Liver (tissue), 10 donors: ENCODE measurements around the gene EIF2B1. TPM values are rescaled to one million over a fixed set of nuclear protein-coding genes. Genes with fewer than 3 reads are reported as not detected.

ENCODE experiments used
- DNase-seq: peaks from one replicate; pipeline ENCODE4 v3.0.0-alpha.2; 2017; ENCODE audit warnings: low spot score
- H3K27ac ChIP-seq, 2 donors: one replicate each; pipeline ENCODE4 v1.7.0; 2013; ENCODE audit warnings: inconsistent platforms in 2 of 2, low read length in 2 of 2, control low read depth in 1 of 2, low read depth in 1 of 2, mild to moderate bottlenecking in 1 of 2
- H3K27me3 ChIP-seq, 4 donors: one replicate each; pipeline versions ENCODE4 v1.6.1 to v1.7.0; 2013; ENCODE audit warnings: low read length in 3 of 4, inconsistent platforms in 1 of 4, mild to moderate bottlenecking in 1 of 4, moderate library complexity in 1 of 4; ENCODE audit not compliant: control insufficient read depth in 4 of 4, insufficient read depth in 4 of 4
- H3K36me3 ChIP-seq, 4 donors: one replicate each; pipeline versions ENCODE4 v1.6.1 to v1.7.0; 2013; ENCODE audit warnings: low read length in 3 of 4, mild to moderate bottlenecking in 3 of 4, low read depth in 1 of 4, moderate library complexity in 1 of 4; ENCODE audit not compliant: control insufficient read depth in 4 of 4, insufficient read depth in 3 of 4
- H3K4me1 ChIP-seq, 4 donors: one replicate each; pipeline versions ENCODE4 v1.6.1 to v1.7.0; 2013; ENCODE audit warnings: low read length in 3 of 4, mild to moderate bottlenecking in 3 of 4, moderate library complexity in 1 of 4; ENCODE audit not compliant: control insufficient read depth in 4 of 4, insufficient read depth in 4 of 4
- H3K4me3 ChIP-seq, 3 donors: one replicate each; pipeline versions ENCODE4 v1.6.1 to v1.7.0; 2013; ENCODE audit warnings: low read length in 3 of 3, control low read depth in 1 of 3, low read depth in 1 of 3, mild to moderate bottlenecking in 1 of 3
- H3K9ac ChIP-seq, 2 donors: one replicate each; pipeline ENCODE4 v1.7.0; 2013; ENCODE audit warnings: low read length in 2 of 2, mild to moderate bottlenecking in 2 of 2, moderate library complexity in 2 of 2, control low read depth in 1 of 2, low read depth in 1 of 2
- H3K9me3 ChIP-seq, 4 donors: one replicate each; pipeline versions ENCODE4 v1.6.1 to v1.7.0; 2013; ENCODE audit warnings: low read length in 3 of 4; ENCODE audit not compliant: control insufficient read depth in 4 of 4
- CTCF ChIP-seq: fragments of 150-350 bp; IDR thresholded peaks from 2 replicates; pipeline ENCODE4 v1.5.1; 2017; ENCODE audit warnings: improper control_type of control experiment, low read depth, low read length; ENCODE audit not compliant: missing input control
- FOXA1 ChIP-seq: IDR thresholded peaks from 2 replicates; pipeline ENCODE4 v1.6.1; 2016; ENCODE audit warnings: antibody characterized with exemption
- FOXA2 ChIP-seq: IDR thresholded peaks from 2 replicates; pipeline ENCODE4 v1.6.1; 2016; ENCODE audit warnings: antibody characterized with exemption
- GABPA ChIP-seq, 2 donors: IDR thresholded peaks in 1 of 2; conservative IDR thresholded peaks in 1 of 2; 2 replicates each; pipeline ENCODE4 v1.6.1; 2016; ENCODE audit warnings: antibody characterized with exemption in 2 of 2, mild to moderate bottlenecking in 1 of 2, moderate library complexity in 1 of 2
- HNF4A ChIP-seq, 2 donors: conservative IDR thresholded peaks; 2 replicates each; pipeline ENCODE4 v1.6.1; 2016; ENCODE audit warnings: antibody characterized with exemption in 2 of 2, mild to moderate bottlenecking in 2 of 2
- HNF4G ChIP-seq: IDR thresholded peaks from 2 replicates; pipeline ENCODE4 v1.6.1; 2016; ENCODE audit warnings: antibody characterized with exemption
- JUND ChIP-seq, 2 donors: IDR thresholded peaks; 2 replicates each; pipeline ENCODE4 v1.6.1; 2016; ENCODE audit warnings: antibody characterized with exemption in 2 of 2
- RAD21 ChIP-seq, 2 donors: IDR thresholded peaks; 2 replicates each; pipeline ENCODE4 v1.6.1; 2016; ENCODE audit warnings: antibody characterized with exemption in 2 of 2, mild to moderate bottlenecking in 2 of 2
- RXRA ChIP-seq, 2 donors: IDR thresholded peaks; 2 replicates each; pipeline ENCODE4 v1.6.1; 2017 to 2018; ENCODE audit warnings: antibody characterized with exemption in 2 of 2, mild to moderate bottlenecking in 1 of 2
- SP1 ChIP-seq: IDR thresholded peaks from 2 replicates; pipeline ENCODE4 v1.6.1; 2018; ENCODE audit warnings: antibody characterized with exemption, mild to moderate bottlenecking
- TAF1 ChIP-seq: conservative IDR thresholded peaks from 2 replicates; pipeline ENCODE4 v1.6.1; 2016; ENCODE audit warnings: antibody characterized with exemption, mild to moderate bottlenecking
- YY1 ChIP-seq: IDR thresholded peaks from 2 replicates; pipeline ENCODE4 v1.6.1; 2016; ENCODE audit warnings: antibody characterized with exemption, mild to moderate bottlenecking
- WGBS: extraction: QIAGEN DNeasy Blood & Tissue Kit; methylation state at CpG from one replicate; pipeline ENCODE4 v1.1.7; 2013; 5-methylcytosine and 5-hydroxymethylcytosine counted together
- polyA plus RNA-seq, 2 donors: library from polyadenylated mRNA; stranded (reverse) in 1 of 2; unstranded in 1 of 2; fragments of 200-250 nt in 1 of 2; fragments of >200 nt in 1 of 2; fragmentation: Nextera tagmentation in 1 of 2; extraction: Ambion mirVana in 1 of 2; gene quantifications; one replicate each; pipeline versions ENCODE4 v1.2.1 to v1.2.3, GENCODE V29; 2013 to 2015
- small RNA-seq: library from RNA; depleted of rRNA; stranded (forward); fragments of <200 nt; gene quantifications from one replicate; pipeline ENCODE3, GENCODE V24; 2014
- total RNA-seq, 2 donors: library from RNA; depleted of rRNA; stranded (reverse); fragments of >200 nt; gene quantifications; one replicate each; pipeline ENCODE4 v1.2.3, GENCODE V29; 2014
- TF ChIP-seq, protein P1 (sequence below): IDR thresholded peaks from 2 replicates; pipeline ENCODE4 v1.6.1; 2016; ENCODE audit warnings: antibody characterized with exemption
- TF ChIP-seq, protein P2 (sequence below): IDR thresholded peaks from 2 replicates; pipeline ENCODE4 v1.6.1; 2016; ENCODE audit warnings: antibody characterized with exemption
- TF ChIP-seq, protein P3 (sequence below): IDR thresholded peaks from 2 replicates; pipeline ENCODE4 v1.6.1; 2016; ENCODE audit warnings: antibody characterized with exemption
- donor health status: healthy.
- donor health status: healthy.
- donor health status: healthy.
- donor health status: healthy.
- donor health status: healthy.

Gene EIF2B1
- total and polyA plus RNA-seq, 4 donors = 14.0 to 34.5 (median 17.1) TPM

DNA sequence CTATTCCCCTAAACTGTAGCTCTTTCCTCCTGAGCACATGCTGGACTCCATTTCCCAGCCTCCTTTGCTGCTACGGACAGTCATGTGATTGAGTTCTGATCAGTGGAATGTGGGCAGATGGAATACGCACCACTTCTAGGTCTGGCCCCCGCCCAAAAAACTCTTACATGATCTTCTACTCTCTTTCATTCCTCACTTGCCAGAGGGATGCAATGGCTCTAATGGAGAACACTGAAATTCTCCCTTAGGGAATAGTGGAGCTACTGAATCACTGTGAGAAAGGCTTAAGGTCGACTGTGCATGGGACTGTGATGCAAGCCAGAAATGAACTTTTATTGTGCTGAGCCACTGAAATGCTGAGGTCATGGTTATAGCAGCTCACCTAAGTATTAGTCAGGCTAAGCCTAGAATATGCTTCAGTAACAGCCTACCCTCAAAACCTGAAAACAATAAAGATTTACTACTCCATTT, 62.1 kb downstream of the EIF2B1 start:
- DNase-seq = no peak
- WGBS = 34% methylated on average over 4 of the region's 4 CpGs
- H3K9ac ChIP-seq = no peak overlapping the region

More for the DNA sequence above, 62.1 kb downstream of the EIF2B1 start:
- no peaks in the 10 kb centered on the region for H3K27me3 ChIP-seq
- no peaks in the 10 kb centered on the region for H3K9me3 ChIP-seq
- no peak for TF ChIP-seq RXRA (IDR thresholded peaks at IDR 0.05)
- TF ChIP-seq FOXA1 = no peak
- TF ChIP-seq, protein P1, sequence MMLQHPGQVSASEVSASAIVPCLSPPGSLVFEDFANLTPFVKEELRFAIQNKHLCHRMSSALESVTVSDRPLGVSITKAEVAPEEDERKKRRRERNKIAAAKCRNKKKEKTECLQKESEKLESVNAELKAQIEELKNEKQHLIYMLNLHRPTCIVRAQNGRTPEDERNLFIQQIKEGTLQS = no peak
- TF ChIP-seq CTCF = no peak
- no peak for TF ChIP-seq JUND (IDR thresholded peaks at IDR 0.05)
- no peak for TF ChIP-seq TAF1
- TF ChIP-seq, protein P2, sequence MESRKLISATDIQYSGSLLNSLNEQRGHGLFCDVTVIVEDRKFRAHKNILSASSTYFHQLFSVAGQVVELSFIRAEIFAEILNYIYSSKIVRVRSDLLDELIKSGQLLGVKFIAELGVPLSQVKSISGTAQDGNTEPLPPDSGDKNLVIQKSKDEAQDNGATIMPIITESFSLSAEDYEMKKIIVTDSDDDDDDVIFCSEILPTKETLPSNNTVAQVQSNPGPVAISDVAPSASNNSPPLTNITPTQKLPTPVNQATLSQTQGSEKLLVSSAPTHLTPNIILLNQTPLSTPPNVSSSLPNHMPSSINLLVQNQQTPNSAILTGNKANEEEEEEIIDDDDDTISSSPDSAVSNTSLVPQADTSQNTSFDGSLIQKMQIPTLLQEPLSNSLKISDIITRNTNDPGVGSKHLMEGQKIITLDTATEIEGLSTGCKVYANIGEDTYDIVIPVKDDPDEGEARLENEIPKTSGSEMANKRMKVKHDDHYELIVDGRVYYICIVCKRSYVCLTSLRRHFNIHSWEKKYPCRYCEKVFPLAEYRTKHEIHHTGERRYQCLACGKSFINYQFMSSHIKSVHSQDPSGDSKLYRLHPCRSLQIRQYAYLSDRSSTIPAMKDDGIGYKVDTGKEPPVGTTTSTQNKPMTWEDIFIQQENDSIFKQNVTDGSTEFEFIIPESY = no peak
- TF ChIP-seq YY1 = no peak
- TF ChIP-seq GABPA (IDR thresholded peaks at IDR 0.05 in 1 of 2, conservative IDR thresholded peaks at IDR 0.05 in 1 of 2) = no peak
- TF ChIP-seq SP1 = no peak
- TF ChIP-seq, protein P3, sequence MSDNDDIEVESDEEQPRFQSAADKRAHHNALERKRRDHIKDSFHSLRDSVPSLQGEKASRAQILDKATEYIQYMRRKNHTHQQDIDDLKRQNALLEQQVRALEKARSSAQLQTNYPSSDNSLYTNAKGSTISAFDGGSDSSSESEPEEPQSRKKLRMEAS = no peak
- TF ChIP-seq HNF4G = no peak
- no peak for TF ChIP-seq FOXA2
- TF ChIP-seq HNF4A (conservative IDR thresholded peaks at IDR 0.05) = no peak
- no peak for TF ChIP-seq RAD21 (IDR thresholded peaks at IDR 0.05)
- no peaks in the 10 kb centered on the region for H3K36me3 ChIP-seq
- no peak overlapping the region for H3K4me3 ChIP-seq
- H3K4me1 ChIP-seq = no peaks in the 10 kb centered on the region
- H3K27ac ChIP-seq = no peak overlapping the region

Small RNA genes within 50 kb of the gene (small RNA-seq; reads per million reads assigned to genes)
- 0.71 reads per million, percentile 69 among the genes with 10 or more reads in this experiment for gene SNORA9B

Other genes with a start within 250 kb of the EIF2B1 start
- gene KMT5A, start 249.6 kb downstream of the EIF2B1 start, total RNA-seq = 10 to 100 TPM; 13.8 to 49.0 TPM
- 10 to 100 TPM in 1 of 2 donors, 1 to 10 TPM in 1; 4.7 to 10.1 TPM for gene KMT5A, start 249.6 kb downstream of the EIF2B1 start, polyA plus RNA-seq
- gene RILPL2, start 197.0 kb downstream of the EIF2B1 start, total RNA-seq = 1 to 10 TPM; 1.8 TPM
- gene RILPL2, start 197.0 kb downstream of the EIF2B1 start, polyA plus RNA-seq = 1 to 10 TPM; 2.1 TPM
- 10 to 100 TPM in 1 of 2 donors, 1 to 10 TPM in 1; 9.0 to 12.7 TPM for gene SNRNP35, start 175.5 kb downstream of the EIF2B1 start, total RNA-seq
- 10 to 100 TPM in 1 of 2 donors, 1 to 10 TPM in 1; 9.6 to 13.3 TPM for gene SNRNP35, start 175.5 kb downstream of the EIF2B1 start, polyA plus RNA-seq
- 1 to 10 TPM; 1.5 to 2.6 TPM for gene RILPL1, start 100.0 kb downstream of the EIF2B1 start, total RNA-seq
- 1 to 10 TPM; 1.3 to 2.7 TPM for gene RILPL1, start 100.0 kb downstream of the EIF2B1 start, polyA plus RNA-seq
- 100 to 1,000 TPM; 200 to 369 TPM for gene TMED2, start 49.1 kb downstream of the EIF2B1 start, total RNA-seq
- 100 to 1,000 TPM; 149 to 253 TPM for gene TMED2, start 49.1 kb downstream of the EIF2B1 start, polyA plus RNA-seq
- gene DDX55, start 31.6 kb downstream of the EIF2B1 start, total RNA-seq = 10 to 100 TPM in 1 of 2 donors, 1 to 10 TPM in 1; 8.1 to 13.4 TPM
- gene DDX55, start 31.6 kb downstream of the EIF2B1 start, polyA plus RNA-seq = 10 to 100 TPM in 1 of 2 donors, 1 to 10 TPM in 1; 6.9 to 11.2 TPM
- gene GTF2H3, start 143 bp upstream of the EIF2B1 start, total RNA-seq = 10 to 100 TPM; 18.1 to 18.3 TPM
- gene GTF2H3, start 143 bp upstream of the EIF2B1 start, polyA plus RNA-seq = 1 to 10 TPM; 5.8 to 8.4 TPM
- gene TCTN2, start 37.4 kb upstream of the EIF2B1 start, total RNA-seq = 1 to 10 TPM; 1.5 to 1.9 TPM
- under 1 TPM; 0.38 to 0.80 TPM for gene TCTN2, start 37.4 kb upstream of the EIF2B1 start, polyA plus RNA-seq
- 10 to 100 TPM; 15.6 to 22.9 TPM for gene ATP6V0A2, start 78.7 kb upstream of the EIF2B1 start, total RNA-seq
- 1 to 10 TPM; 3.1 to 5.2 TPM for gene ATP6V0A2, start 78.7 kb upstream of the EIF2B1 start, polyA plus RNA-seq
- under 1 TPM; 0.05 to 0.08 TPM for gene DNAH10, start 128.6 kb upstream of the EIF2B1 start, total RNA-seq
- gene DNAH10, start 128.6 kb upstream of the EIF2B1 start, polyA plus RNA-seq = under 1 TPM; 0.05 to 0.47 TPM